K562 (cell line): ENCODE measurements around the gene SVBP. TPM values are rescaled to one million over a fixed set of nuclear protein-coding genes. Genes with fewer than 3 reads are reported as not detected.
A peak's percentile ranks its signal among the peaks of the same experiment; 100 is the strongest.

Experiments
- BACH1 ChIP-seq: fragments of 200-800 bp; sonication (Bioruptor generic); IDR thresholded peaks from 2 replicates; pipeline ENCODE4 v1.6.1; 2016; ENCODE audit warnings: missing genetic modification characterization, missing compliant biosample characterization
- CHD2 ChIP-seq: IDR thresholded peaks from 2 replicates; pipeline ENCODE4 v1.6.1; 2011; ENCODE audit warnings: low read depth, low read length
- DMBX1 ChIP-seq: fragments of 250-450 bp; sonication (Bioruptor Pico); IDR thresholded peaks from 2 replicates; pipeline ENCODE4 v1.8.0; 2022; ENCODE audit warnings: inconsistent platforms, mild to moderate bottlenecking, moderate library complexity, borderline replicate concordance
- ELK3 ChIP-seq: fragments of 450-650 bp; formaldehyde crosslinking; IDR thresholded peaks from 2 replicates; pipeline ENCODE4 v1.4.0; 2020; ENCODE audit warnings: mild to moderate bottlenecking
- ESRRA ChIP-seq: fragments of 450-650 bp; IDR thresholded peaks from 2 replicates; pipeline ENCODE4 v1.6.1; 2014; ENCODE audit warnings: low read depth, mild to moderate bottlenecking, moderate library complexity, borderline replicate concordance
- HMG20B ChIP-seq: fragments of 250-450 bp; sonication (Bioruptor Pico); IDR thresholded peaks from 2 replicates; pipeline ENCODE4 v1.5.0; 2021; ENCODE audit warnings: mild to moderate bottlenecking
- HOXB6 ChIP-seq: fragments of 250-450 bp; sonication (Bioruptor Pico); IDR thresholded peaks from 2 replicates; pipeline ENCODE4 v1.5.1; 2022; ENCODE audit warnings: mild to moderate bottlenecking, borderline replicate concordance
- IRF2 ChIP-seq: sonication (generic); formaldehyde crosslinking; IDR thresholded peaks from 2 replicates; pipeline ENCODE4 v1.8.1; 2022; ENCODE audit warnings: mild to moderate bottlenecking, missing genetic modification reagents
- KDM4B ChIP-seq, 2 experiments: fragments of 450-650 bp in 1 of 2; sonication (generic) in 1 of 2; IDR thresholded peaks; 2 replicates each; pipeline ENCODE4 v1.6.1; 2016 to 2017; ENCODE audit warnings: borderline replicate concordance in 2 of 2, antibody characterized with exemption in 1 of 2, low read depth in 1 of 2, mild to moderate bottlenecking in 1 of 2
- KDM5B ChIP-seq: fragments of 200-600 bp; sonication (generic); IDR thresholded peaks from 2 replicates; pipeline ENCODE4 v1.6.1; 2012; ENCODE audit warnings: low read depth, mild to moderate bottlenecking, moderate library complexity, low read length, control low read depth, inconsistent platforms; ENCODE audit not compliant: insufficient replicate concordance
- MBD2 ChIP-seq: sonication (generic); IDR thresholded peaks from 2 replicates; pipeline ENCODE4 v1.6.1; 2016; ENCODE audit warnings: low read depth, borderline replicate concordance
- NFXL1 ChIP-seq: fragments of 450-650 bp; formaldehyde crosslinking; IDR thresholded peaks from 2 replicates; pipeline ENCODE4 v1.4.0; 2021; ENCODE audit warnings: mild to moderate bottlenecking
- POLR2H ChIP-seq: IDR thresholded peaks from 2 replicates; pipeline ENCODE4 v1.6.1; 2016; ENCODE audit warnings: missing genetic modification characterization, low read depth, mild to moderate bottlenecking, control low read depth, missing compliant biosample characterization, moderate library complexity
- PRDM10 ChIP-seq: fragments of 450-650 bp; IDR thresholded peaks from 2 replicates; pipeline ENCODE4 v1.6.1; 2018; ENCODE audit not compliant: partially characterized antibody
- PREB ChIP-seq: sonication (generic); formaldehyde crosslinking; IDR thresholded peaks from 2 replicates; pipeline ENCODE4 v1.8.1; 2023; ENCODE audit warnings: mild to moderate bottlenecking, missing genetic modification reagents
- ZBTB2 ChIP-seq: fragments of 450-650 bp; IDR thresholded peaks from 2 replicates; pipeline ENCODE4 v1.6.1; 2016; ENCODE audit warnings: antibody characterized with exemption
- ZC3H4 ChIP-seq: sonication (generic); formaldehyde crosslinking; IDR thresholded peaks from 2 replicates; pipeline ENCODE4 v1.9.0; 2021; ENCODE audit warnings: missing genetic modification reagents, borderline replicate concordance
- ZNF277 ChIP-seq: fragments of 250-450 bp; sonication (Bioruptor Pico); IDR thresholded peaks from 2 replicates; pipeline ENCODE4 v1.8.0; 2022; ENCODE audit warnings: inconsistent platforms, mild to moderate bottlenecking, moderate library complexity, borderline replicate concordance
- polyA plus RNA-seq, 8 experiments: library from polyadenylated mRNA; depleted of rRNA in 4 of 8; stranded (reverse) in 5 of 8; unstranded in 3 of 8; fragments of >200 nt; fragmentation: Nextera tagmentation in 2 of 8; fragmentation: Illumina TruSeq in 1 of 8; extraction: Ambion mirVana in 2 of 8; extraction: Trizol in 1 of 8; gene quantifications; 2 replicates each; pipeline versions ENCODE4 v1.2.1 to v1.2.3, GENCODE V29; 2011 to 2014; ENCODE audit warnings: inconsistent platforms in 1 of 8, missing spikeins in 1 of 8
- total RNA-seq, 7 experiments: library from RNA; depleted of rRNA in 6 of 7; stranded (reverse); fragments of >200 nt in 6 of 7; fragmentation: Illumina TruSeq in 2 of 7; extraction: Trizol in 2 of 7; gene quantifications; 2 replicates each; pipeline versions ENCODE4 v1.2.1 to v1.2.3, GENCODE V29; 2011 to 2021; ENCODE audit warnings: low replicate concordance in 1 of 7

Gene SVBP
- total and polyA plus RNA-seq, 9 of the 15 experiments (the other 6 are each of a cell fraction or from before 2014, with no cell fraction given), result 31.7 to 49.7 (median 40.0) TPM

GRCh38 chr1:42766741-42767509, 50.3 kb downstream of the SVBP start, which contains the start of the genes C1orf50 and P3H1 (continued):
- peak; percentile 34 for TF ChIP-seq PRDM10
- peak; percentile 58; the same call in 1 of the 2 replicates for TF ChIP-seq CHD2
- peak; percentile 64; the same call in 1 of the 2 replicates for TF ChIP-seq MBD2
- no peak for TF ChIP-seq ZNF277 (CRISPR knock-in tag)
- TF ChIP-seq KDM5B, result peak; percentile 98
- TF ChIP-seq KDM4B (IDR thresholded peaks at IDR 0.05; ENCODE audit: borderline replicate concordance in 2 of 2, low read depth in 1 of 2), result peak in 1 of 2 experiments; percentile 74; a peak in 2 of 4 replicates
- TF ChIP-seq IRF2 (CRISPR knock-in tag), result peak; percentile 83; the same call in 1 of the 2 replicates
- peak; percentile 94 for TF ChIP-seq ZBTB2
- TF ChIP-seq DMBX1 (CRISPR knock-in tag), result 0 out of 2 replicates have a peak, but pooled peaks have one; percentile 27
- TF ChIP-seq ELK3 (CRISPR knock-in tag), result no peak
- TF ChIP-seq ZC3H4, result no peak
- peak; percentile 61 for TF ChIP-seq POLR2H (tag)
- TF ChIP-seq NFXL1 (CRISPR knock-in tag), result no peak
- TF ChIP-seq PREB, result no peak
- TF ChIP-seq ESRRA, result 0 out of 2 replicates have a peak, but pooled peaks have one; percentile 17
- no peak for TF ChIP-seq BACH1
- no peak for TF ChIP-seq HOXB6 (CRISPR knock-in tag)
- TF ChIP-seq HMG20B (CRISPR knock-in tag), result no peak
